GM06990 (cell line): Measurements from ENCODE around the gene KLHL14.

Experiments used
- DNase-seq: peaks from one replicate; pipeline ENCODE4 v3.0.0-alpha.2; 2011; ENCODE audit not compliant: insufficient read length; ENCODE audit errors: extremely low read depth
- H3K27me3 ChIP-seq: replicated peaks from 2 replicates; pipeline ENCODE4 v1.6.0; 2011; ENCODE audit warnings: low read length; ENCODE audit not compliant: control insufficient read depth, insufficient read depth
- H3K36me3 ChIP-seq: 2 replicates; pipeline ENCODE4 v1.5.1; 2011; ENCODE audit warnings: low read length; ENCODE audit not compliant: control insufficient read depth, insufficient read depth
- H3K4me3 ChIP-seq: replicated peaks from 2 replicates; pipeline ENCODE4 v1.5.1; 2011; ENCODE audit warnings: low read depth, mild to moderate bottlenecking, control low read depth, low read length
- TF ChIP-seq, protein P1 (sequence below): IDR thresholded peaks from 2 replicates; pipeline ENCODE4 v1.5.1; 2011; ENCODE audit warnings: low read length, control low read depth, mild to moderate bottlenecking, inconsistent platforms; ENCODE audit not compliant: insufficient read depth, poor library complexity, severe bottlenecking

The KLHL14 gene

DNA sequence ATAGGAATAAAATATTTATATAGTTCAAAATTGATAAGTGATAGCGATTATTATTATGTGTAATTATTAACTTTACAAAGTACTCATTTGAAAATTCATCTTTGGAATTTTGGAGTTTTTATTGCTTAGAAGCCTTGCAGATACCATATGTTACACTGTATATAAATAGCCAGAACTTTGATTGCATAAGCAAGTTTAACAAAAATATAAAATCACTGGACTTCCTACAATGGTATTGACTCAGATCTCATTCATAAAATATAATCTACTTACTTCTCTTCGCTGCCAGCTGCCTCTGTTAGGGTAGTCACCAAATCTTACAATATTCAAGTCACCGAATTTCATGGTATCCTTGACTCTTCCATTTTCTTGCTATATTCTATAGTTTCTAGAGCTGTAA is 22.5 kb downstream of the KLHL14 start:
- Histone ChIP-seq H3K36me3 (no peaks in the 10 kb centered on the region), H3K27me3 (no peaks in the 10 kb centered on the region), H3K4me3 (no peak overlapping the region)
- DNase-seq = no peak
- TF ChIP-seq, protein P1, sequence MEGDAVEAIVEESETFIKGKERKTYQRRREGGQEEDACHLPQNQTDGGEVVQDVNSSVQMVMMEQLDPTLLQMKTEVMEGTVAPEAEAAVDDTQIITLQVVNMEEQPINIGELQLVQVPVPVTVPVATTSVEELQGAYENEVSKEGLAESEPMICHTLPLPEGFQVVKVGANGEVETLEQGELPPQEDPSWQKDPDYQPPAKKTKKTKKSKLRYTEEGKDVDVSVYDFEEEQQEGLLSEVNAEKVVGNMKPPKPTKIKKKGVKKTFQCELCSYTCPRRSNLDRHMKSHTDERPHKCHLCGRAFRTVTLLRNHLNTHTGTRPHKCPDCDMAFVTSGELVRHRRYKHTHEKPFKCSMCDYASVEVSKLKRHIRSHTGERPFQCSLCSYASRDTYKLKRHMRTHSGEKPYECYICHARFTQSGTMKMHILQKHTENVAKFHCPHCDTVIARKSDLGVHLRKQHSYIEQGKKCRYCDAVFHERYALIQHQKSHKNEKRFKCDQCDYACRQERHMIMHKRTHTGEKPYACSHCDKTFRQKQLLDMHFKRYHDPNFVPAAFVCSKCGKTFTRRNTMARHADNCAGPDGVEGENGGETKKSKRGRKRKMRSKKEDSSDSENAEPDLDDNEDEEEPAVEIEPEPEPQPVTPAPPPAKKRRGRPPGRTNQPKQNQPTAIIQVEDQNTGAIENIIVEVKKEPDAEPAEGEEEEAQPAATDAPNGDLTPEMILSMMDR = no peak

DNA sequence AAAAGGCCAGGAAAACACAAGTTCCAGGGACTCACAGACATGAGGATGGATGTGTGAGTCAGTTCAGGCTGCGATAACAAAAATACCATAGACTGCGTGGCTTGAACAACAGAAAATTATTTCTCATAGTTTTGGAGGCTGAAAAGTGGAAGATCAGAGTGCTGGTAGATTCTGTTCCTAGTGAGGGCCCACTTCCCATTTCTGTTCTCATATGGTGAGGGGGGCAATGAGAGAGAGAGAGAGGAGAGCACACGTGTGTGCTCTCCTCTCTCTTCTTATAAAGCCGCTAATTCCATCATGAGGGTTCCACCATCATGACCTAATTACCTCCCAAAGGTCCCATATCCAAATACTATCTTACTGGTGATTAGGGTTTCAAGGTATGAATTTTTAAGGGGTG is 23.0 kb downstream of the KLHL14 start:
- no peak overlapping the region for H3K4me3 ChIP-seq
- H3K36me3 ChIP-seq = no peaks in the 10 kb centered on the region
- no peak for DNase-seq
- no peaks in the 10 kb centered on the region for H3K27me3 ChIP-seq
- TF ChIP-seq, protein P1 = no peak

DNA sequence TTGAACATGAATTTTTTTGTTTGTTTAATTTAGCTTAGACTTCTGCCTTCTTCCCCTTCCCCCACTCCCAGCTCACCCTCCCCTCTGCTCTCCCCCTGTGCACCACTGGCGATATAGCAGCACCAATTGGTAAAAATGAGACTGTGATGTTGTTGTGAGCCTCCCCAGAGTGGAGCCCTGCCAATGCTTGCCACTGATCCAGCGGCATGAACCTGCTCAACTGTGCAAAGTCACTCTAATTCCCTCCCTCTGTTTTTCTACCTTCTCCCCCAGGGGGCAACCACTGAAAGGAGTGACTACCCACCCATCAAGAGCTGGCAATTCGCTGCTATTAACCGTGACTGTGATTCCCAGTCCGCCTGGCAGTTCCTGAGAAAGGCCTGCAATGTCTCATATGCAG is 30.2 kb downstream of the KLHL14 start:
- TF ChIP-seq, protein P1 = no peak
- Histone ChIP-seq H3K36me3 (no peaks in the 10 kb centered on the region), H3K27me3 (no peaks in the 10 kb centered on the region), H3K4me3 (no peak overlapping the region)
- DNase-seq = no peak

DNA sequence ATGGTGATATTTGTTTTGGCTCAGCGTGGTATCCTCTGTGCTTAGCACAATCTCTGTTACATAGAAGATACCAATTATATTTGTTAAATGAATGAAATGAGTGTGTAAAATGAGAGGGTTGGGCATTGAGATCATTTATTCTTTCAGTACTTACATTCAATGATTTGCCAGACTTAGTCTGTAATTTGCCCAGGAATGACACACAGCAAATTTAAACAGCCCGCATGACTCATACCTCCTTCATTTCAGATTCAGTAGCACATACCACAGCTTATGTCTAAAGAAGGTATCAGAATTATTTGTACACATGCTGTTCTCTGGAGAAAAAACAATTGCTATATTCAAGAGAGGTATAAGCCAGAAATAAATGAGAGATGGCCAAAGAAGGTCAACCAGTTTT is 37.0 kb downstream of the KLHL14 start:
- no peak overlapping the region for H3K4me3 ChIP-seq
- no peak for DNase-seq
- H3K27me3 ChIP-seq = no peaks in the 10 kb centered on the region; the same call in 1 of the 2 replicates
- TF ChIP-seq, protein P1 = no peak
- H3K36me3 ChIP-seq = no peaks in the 10 kb centered on the region

DNA sequence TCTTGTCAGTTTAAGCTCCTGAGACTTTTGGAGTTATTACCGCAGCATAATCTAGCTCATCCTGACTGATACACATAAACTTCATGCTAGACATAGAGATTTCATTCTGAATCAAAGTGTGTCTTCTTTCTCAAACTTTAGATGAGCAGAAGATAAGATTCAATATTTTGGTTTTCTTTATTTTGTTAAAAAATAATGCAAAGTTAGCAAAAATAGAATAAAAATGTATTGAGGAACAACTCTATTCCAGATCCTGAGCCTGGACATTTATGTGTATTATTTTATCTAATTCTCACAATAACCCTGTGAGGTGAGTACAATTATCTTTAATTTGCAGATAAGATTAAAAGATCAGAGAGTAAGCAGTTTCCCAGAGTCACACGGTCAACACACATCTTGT is 38.4 kb downstream of the KLHL14 start:
- no peak for DNase-seq
- Histone ChIP-seq H3K27me3 (no peaks in the 10 kb centered on the region; the same call in 1 of the 2 replicates), H3K36me3 (no peaks in the 10 kb centered on the region), H3K4me3 (no peak overlapping the region)
- TF ChIP-seq, protein P1 = no peak

DNA sequence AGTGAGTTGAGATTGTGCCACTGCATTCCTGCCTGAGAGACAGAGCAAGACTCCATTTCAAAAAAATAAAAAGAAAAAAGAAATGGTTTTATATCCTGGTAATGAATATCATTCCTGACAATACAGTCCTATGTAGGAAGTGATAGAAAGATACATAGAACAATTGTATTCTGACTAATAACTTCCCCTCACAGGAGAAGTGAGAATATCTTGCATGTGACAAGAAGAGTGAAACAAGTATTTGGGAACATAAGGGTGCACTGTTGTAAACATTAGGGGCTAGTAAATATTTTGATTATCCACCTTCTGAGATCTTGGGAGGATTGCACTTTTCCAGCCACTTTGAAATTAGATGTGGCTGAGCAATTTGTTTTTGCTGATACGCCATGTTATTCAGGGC is 40.7 kb downstream of the KLHL14 start:
- no peaks in the 10 kb centered on the region; the same call in 1 of the 2 replicates for H3K27me3 ChIP-seq
- TF ChIP-seq, protein P1 = no peak
- H3K4me3 ChIP-seq = no peak overlapping the region
- DNase-seq = no peak
- H3K36me3 ChIP-seq = no peaks in the 10 kb centered on the region
